HepG2 (cell line): Measurements from ENCODE around the gene ADCY10. TPM values are rescaled to one million over a fixed set of nuclear protein-coding genes. Genes with fewer than 3 reads are reported as not detected.
A peak's percentile ranks its signal among the peaks of the same experiment; 100 is the strongest.

ENCODE experiments used
- ATAC-seq: fragments of 200-7000 bp; cut with Tn5 transposase; 3 replicates; pipeline ENCODE4 v1.9.1; 2020; ENCODE audit warnings: mild to moderate bottlenecking, moderate library complexity
- BruUV-seq: library from RNA; stranded (reverse); fragments of 400-500 nt; replicated peaks from 2 replicates; lab custom pipeline; 2021; lab: Mats Ljungman, UMichigan
- CTCF ChIA-PET: fragments of 300-600 bp; formaldehyde crosslinking; extraction: SDS; loops from one replicate; lab custom pipeline; 2021; ENCODE audit warnings: low total read pairs, inconsistent platforms, low intra/inter-chr PET ratio; lab: Yijun Ruan, JAX
- POLR2A ChIA-PET: fragments of 350-600 bp; sonication (Branson Sonifier 250); formaldehyde crosslinking; loops from one replicate; lab custom pipeline; 2020; ENCODE audit warnings: antibody characterized with exemption, inconsistent platforms; lab: Yijun Ruan, JAX
- DNase-seq: peaks from one replicate; pipeline ENCODE4 v3.0.0-alpha.2; 2015; ENCODE audit warnings: low spot score
- FAIRE-seq: peaks from 3 replicates; lab custom pipeline; 2011; peaks lifted over from hg19 to GRCh38; lab: Jason Lieb, UNC
- H2AFZ ChIP-seq: one replicate; pipeline ENCODE4 v1.6.1; 2011; ENCODE audit warnings: low read length, inconsistent platforms
- H3K27ac ChIP-seq: fragments of 300-600 bp; 3 replicates; pipeline ENCODE4 v1.8.0; 2011; ENCODE audit warnings: mixed run types, mild to moderate bottlenecking, mixed read lengths, low read length, inconsistent platforms; ENCODE audit not compliant: insufficient read depth; ENCODE audit errors: extremely low read length
- H3K27me3 ChIP-seq, 2 experiments: fragments of 200-600 bp in 1 of 2; 2 replicates in 1 of 2; 3 replicates in 1 of 2; pipeline versions ENCODE4 v1.6.0 to v1.8.0; 2011; ENCODE audit warnings: low read length in 2 of 2, mild to moderate bottlenecking in 2 of 2, moderate library complexity in 2 of 2, inconsistent platforms in 1 of 2; ENCODE audit not compliant: insufficient read depth in 2 of 2, control insufficient read depth in 1 of 2
- H3K36me3 ChIP-seq, 2 experiments: fragments of 200-600 bp in 1 of 2; replicated peaks in 1 of 2; 2 replicates in 1 of 2; 3 replicates in 1 of 2; pipeline versions ENCODE4 v1.5.1 to v1.8.0; 2011; ENCODE audit warnings: low read length in 2 of 2, inconsistent platforms in 1 of 2; ENCODE audit not compliant: insufficient read depth in 2 of 2, control insufficient read depth in 1 of 2
- H3K4me1 ChIP-seq: 2 replicates; pipeline ENCODE4 v1.5.1; 2012; ENCODE audit warnings: low read length, inconsistent platforms; ENCODE audit not compliant: insufficient read depth
- H3K4me2 ChIP-seq: 2 replicates; pipeline ENCODE4 v1.6.0; 2011; ENCODE audit warnings: low read depth, low read length, inconsistent platforms
- H3K4me3 ChIP-seq, 3 experiments: fragments of 200-600 bp in 1 of 3; sonication (generic), shearing (Covaris generic) in 1 of 3; replicated peaks in 1 of 3; 2 replicates each; pipeline ENCODE4 v1.5.1; 2011 to 2016; ENCODE audit warnings: low read length in 3 of 3, inconsistent platforms in 2 of 3, low read depth in 2 of 3, mild to moderate bottlenecking in 2 of 3, control low read depth in 1 of 3, mixed read lengths in 1 of 3; ENCODE audit not compliant: insufficient read depth in 1 of 3
- H3K79me2 ChIP-seq: one replicate; pipeline ENCODE4 v1.6.1; 2011; ENCODE audit warnings: low read length, inconsistent platforms; ENCODE audit not compliant: insufficient read depth
- H3K9ac ChIP-seq: 2 replicates; pipeline ENCODE4 v1.6.0; 2011; ENCODE audit warnings: mild to moderate bottlenecking, low read depth, low read length, inconsistent platforms; ENCODE audit not compliant: insufficient read depth
- H3K9me3 ChIP-seq: 2 replicates; pipeline ENCODE4 v1.5.1; 2012; ENCODE audit warnings: mild to moderate bottlenecking, low read length
- H4K20me1 ChIP-seq: 2 replicates; pipeline ENCODE4 v1.6.0; 2011; ENCODE audit warnings: inconsistent platforms, mild to moderate bottlenecking, low read length, moderate library complexity; ENCODE audit not compliant: insufficient read depth
- AFF4 ChIP-seq: sonication (generic); formaldehyde crosslinking; IDR thresholded peaks from 2 replicates; pipeline ENCODE4 v1.4.0; 2020; ENCODE audit warnings: missing genetic modification reagents
- FIP1L1 ChIP-seq: fragments of 200-400 bp; formaldehyde crosslinking; IDR thresholded peaks from 2 replicates; pipeline ENCODE4 v1.6.1; 2018; ENCODE audit warnings: low read depth, mild to moderate bottlenecking, low read length, moderate library complexity, borderline replicate concordance; ENCODE audit not compliant: insufficient read depth
- GATAD2A ChIP-seq: IDR thresholded peaks from 2 replicates; pipeline ENCODE4 v1.6.1; 2016
- RORA ChIP-seq: sonication (generic); formaldehyde crosslinking; IDR thresholded peaks from 2 replicates; pipeline ENCODE4 v1.5.0; 2020; ENCODE audit warnings: mild to moderate bottlenecking, missing genetic modification reagents, moderate library complexity
- SAP130 ChIP-seq: IDR thresholded peaks from 2 replicates; pipeline ENCODE4 v1.6.1; 2016; ENCODE audit warnings: low read depth
- SIN3A ChIP-seq: IDR thresholded peaks from 2 replicates; pipeline ENCODE4 v1.6.1; 2011; ENCODE audit warnings: low read depth, mild to moderate bottlenecking, control low read depth, low read length, borderline replicate concordance
- SMC3 ChIP-seq: IDR thresholded peaks from 2 replicates; pipeline ENCODE4 v1.6.1; 2011; ENCODE audit warnings: low read length, improper control_type of control experiment
- STAG1 ChIP-seq: sonication (generic); formaldehyde crosslinking; IDR thresholded peaks from 2 replicates; pipeline ENCODE4 v1.4.0; 2020; ENCODE audit warnings: missing genetic modification reagents
- TSC22D2 ChIP-seq: sonication (generic); formaldehyde crosslinking; IDR thresholded peaks from 2 replicates; pipeline ENCODE4 v1.5.1; 2020; ENCODE audit warnings: missing genetic modification reagents, mild to moderate bottlenecking, borderline replicate concordance
- ZMYM3 ChIP-seq: sonication (generic); formaldehyde crosslinking; IDR thresholded peaks from 2 replicates; pipeline ENCODE4 v1.5.1; 2020; ENCODE audit warnings: mild to moderate bottlenecking, missing genetic modification reagents
- ZNF30 ChIP-seq: sonication (generic); formaldehyde crosslinking; IDR thresholded peaks from 2 replicates; pipeline ENCODE4 v1.5.0; 2020; ENCODE audit warnings: mild to moderate bottlenecking, missing genetic modification reagents
- WGBS: methylation state at CpG from one replicate; pipeline ENCODE4 v1.1.6; 2017; ENCODE audit warnings: low lambda C conversion rate; 5-methylcytosine and 5-hydroxymethylcytosine counted together
- in situ Hi-C: cut with HindIII; loops from 2 replicates; pipeline ENCODE4 v1.10.0; 2017; ENCODE audit warnings: low pct_unique_long_range_greater_than_20kb; ENCODE audit not compliant: extremely low pct_ligation_motif_present
- intact Hi-C: fragments of 100-400 bp; cut with micrococcal nuclease; formaldehyde crosslinking; loops from one replicate; pipeline ENCODE4 v1.10.0; 2022; ENCODE audit not compliant: unreplicated experiment
- polyA plus RNA-seq, 8 experiments: library from polyadenylated mRNA; depleted of rRNA in 3 of 8; stranded (reverse) in 7 of 8; unstranded in 1 of 8; fragments of >200 nt; fragmentation: Illumina TruSeq in 4 of 8; extraction: Trizol in 4 of 8; gene quantifications; 2 replicates each; pipeline versions ENCODE4 v1.2.1 to v1.2.3, GENCODE V29; 2011 to 2016; ENCODE audit warnings: low read depth in 4 of 8, missing spikeins in 1 of 8, mixed read lengths in 1 of 8; ENCODE audit not compliant: insufficient read depth in 1 of 8
- total RNA-seq, 5 experiments: library from RNA; depleted of rRNA; stranded (reverse); fragments of >200 nt; fragmentation: Illumina TruSeq; extraction: Trizol; gene quantifications; 2 replicates each; pipeline ENCODE4 v1.2.3, GENCODE V29; 2016; ENCODE audit warnings: low read depth in 1 of 5
- TF ChIP-seq, protein P1 (sequence below): sonication (generic); formaldehyde crosslinking; IDR thresholded peaks from 2 replicates; pipeline ENCODE4 v1.5.0; 2020; ENCODE audit warnings: mild to moderate bottlenecking, missing genetic modification reagents, moderate library complexity

ADCY10 gene
- total and polyA plus RNA-seq, 2 of the 13 experiments (the other 11 are each of a cell fraction or from before 2014, with no cell fraction given) = 0.02 to 0.03 TPM

DNA sequence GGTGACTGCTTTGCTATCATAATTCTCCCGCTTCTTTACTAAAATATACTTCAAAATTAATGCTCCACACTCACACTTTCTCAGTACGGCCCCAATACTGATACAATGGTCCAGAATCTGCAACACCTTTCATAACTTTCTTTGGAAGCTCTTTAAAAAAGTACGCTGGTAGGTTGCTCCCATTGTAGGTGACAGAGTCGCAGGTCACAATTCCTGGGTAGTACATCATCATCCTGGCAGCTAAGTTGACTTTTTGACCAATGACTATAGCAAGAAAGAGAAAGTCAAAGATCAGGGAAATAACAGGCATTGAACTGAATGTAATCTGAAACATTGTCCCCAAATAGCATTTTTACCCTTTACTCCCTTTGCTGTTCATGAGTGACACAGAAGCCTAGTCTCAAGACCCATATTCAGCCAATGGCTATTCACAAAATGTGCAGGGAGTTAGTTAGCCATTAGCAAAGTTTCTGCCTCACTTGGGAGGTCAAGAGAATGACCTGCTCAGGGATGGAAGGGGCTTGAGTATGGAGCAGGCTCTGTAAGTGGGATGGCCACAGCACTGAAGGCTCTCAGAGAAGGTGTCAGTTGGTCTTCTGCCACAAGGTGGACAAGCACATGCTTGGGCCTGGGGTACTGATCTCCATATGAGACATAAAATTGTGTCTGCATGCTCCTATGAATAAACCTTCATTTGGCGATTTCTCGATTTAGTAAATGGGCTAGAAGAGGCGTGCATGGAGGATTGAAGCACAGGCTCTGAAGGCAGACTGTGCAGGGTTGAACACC is 35.4 kb downstream of the ADCY10 start:
- Histone ChIP-seq H3K4me3 (no peak overlapping the region), H3K9ac (no peak overlapping the region), H3K36me3 (no peaks in the 10 kb centered on the region), H3K4me1 (peaks cover 30% of the 10 kb centered on the region), H3K9me3 (no peaks in the 10 kb centered on the region), H3K27ac (no peak overlapping the region), H3K27me3 (no peaks in the 10 kb centered on the region), H4K20me1 (no peaks in the 10 kb centered on the region), H2AFZ (no peak overlapping the region), H3K4me2 (no peak overlapping the region), H3K79me2 (no peaks in the 10 kb centered on the region)
- FAIRE-seq (peak; percentile 46), ATAC-seq (peak; percentile 80), DNase-seq (peak; percentile 17)
- in situ Hi-C loops (no loop called here), intact Hi-C loops (no loop called here)
- BruUV-seq = no TSS peak
- ChIA-PET CTCF (no interaction called here), POLR2A (no interaction called here)
- TF ChIP-seq RORA (CRISPR knock-in tag) (no peak), SMC3 (peak; percentile 25; the same call in 1 of the 2 replicates), STAG1 (CRISPR knock-in tag) (peak; percentile 33)
- TF ChIP-seq, protein P1, sequence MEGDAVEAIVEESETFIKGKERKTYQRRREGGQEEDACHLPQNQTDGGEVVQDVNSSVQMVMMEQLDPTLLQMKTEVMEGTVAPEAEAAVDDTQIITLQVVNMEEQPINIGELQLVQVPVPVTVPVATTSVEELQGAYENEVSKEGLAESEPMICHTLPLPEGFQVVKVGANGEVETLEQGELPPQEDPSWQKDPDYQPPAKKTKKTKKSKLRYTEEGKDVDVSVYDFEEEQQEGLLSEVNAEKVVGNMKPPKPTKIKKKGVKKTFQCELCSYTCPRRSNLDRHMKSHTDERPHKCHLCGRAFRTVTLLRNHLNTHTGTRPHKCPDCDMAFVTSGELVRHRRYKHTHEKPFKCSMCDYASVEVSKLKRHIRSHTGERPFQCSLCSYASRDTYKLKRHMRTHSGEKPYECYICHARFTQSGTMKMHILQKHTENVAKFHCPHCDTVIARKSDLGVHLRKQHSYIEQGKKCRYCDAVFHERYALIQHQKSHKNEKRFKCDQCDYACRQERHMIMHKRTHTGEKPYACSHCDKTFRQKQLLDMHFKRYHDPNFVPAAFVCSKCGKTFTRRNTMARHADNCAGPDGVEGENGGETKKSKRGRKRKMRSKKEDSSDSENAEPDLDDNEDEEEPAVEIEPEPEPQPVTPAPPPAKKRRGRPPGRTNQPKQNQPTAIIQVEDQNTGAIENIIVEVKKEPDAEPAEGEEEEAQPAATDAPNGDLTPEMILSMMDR (CRISPR knock-in tag) = 0 out of 2 replicates have a peak, but pooled peaks have one; percentile 8
- 68% methylated on average over 7 of the region's 7 CpGs for WGBS

GRCh38 chr1:167876597-167877175 is 37.2 kb downstream of the ADCY10 start:
- H2AFZ ChIP-seq = no peak overlapping the region
- H3K4me1 ChIP-seq = peaks cover 40% of the 10 kb centered on the region
- no peaks in the 10 kb centered on the region for H3K36me3 ChIP-seq
- no TSS peak for BruUV-seq
- H3K9ac ChIP-seq = no peak overlapping the region
- intact Hi-C loops = no loop called here
- H4K20me1 ChIP-seq = no peaks in the 10 kb centered on the region
- WGBS = 100% methylated on average over 1 of the region's 3 CpGs
- FAIRE-seq = no peak
- in situ Hi-C loops = no loop called here
- H3K79me2 ChIP-seq = no peaks in the 10 kb centered on the region
- no peak for DNase-seq
- no peak overlapping the region for H3K4me3 ChIP-seq
- no peak overlapping the region for H3K27ac ChIP-seq
- ChIA-PET POLR2A (no interaction called here), CTCF (no interaction called here)
- H3K27me3 ChIP-seq = no peaks in the 10 kb centered on the region
- H3K4me2 ChIP-seq = no peak overlapping the region
- no peaks in the 10 kb centered on the region for H3K9me3 ChIP-seq
- no peak for ATAC-seq
- TF ChIP-seq ZNF30 (no peak), SIN3A (no peak), AFF4 (CRISPR knock-in tag) (no peak), GATAD2A (CRISPR knock-in tag) (no peak), ZMYM3 (CRISPR knock-in tag) (no peak), SMC3 (no peak), TSC22D2 (CRISPR knock-in tag) (no peak), FIP1L1 (no peak), SAP130 (CRISPR knock-in tag) (no peak)
